Measurements from ENCODE around the gene FAM47B.

FAM47B gene

GRCh38 chrX:34942496-34942895 lies at the start of gene FAM47B:
FAM47B (plus strand) TSS chrX:34942796; CDS start chrX:34942832, 36 bp downstream.
- DNase-seq: no peak

GRCh38 chrX:34893741-34894140 lies 48.9 kb upstream of the FAM47B start:
- no peak for DNase-seq

GRCh38 chrX:34900691-34901090 lies 41.9 kb upstream of the FAM47B start:
- DNase-seq: no peak

GRCh38 chrX:34901761-34902160 lies 40.8 kb upstream of the FAM47B start:
- DNase-seq: no peak

DNA sequence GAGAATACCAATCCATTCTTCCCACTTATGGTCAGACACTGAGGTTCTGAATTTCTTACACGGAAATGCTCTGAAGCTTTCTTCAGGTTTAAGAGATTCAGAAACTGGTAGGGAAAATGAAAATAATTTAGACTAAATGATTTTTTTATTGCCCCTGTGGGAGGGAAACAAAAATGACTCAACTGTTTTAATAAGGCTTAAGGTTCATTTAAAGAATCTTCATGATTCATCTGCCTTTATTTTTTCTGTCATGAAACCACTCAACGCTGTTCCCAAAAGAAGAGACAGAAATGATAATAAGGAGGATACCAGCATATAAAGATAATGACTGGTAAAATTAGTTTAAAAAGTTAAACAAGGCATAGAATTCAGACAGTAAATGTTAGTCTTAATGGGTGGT lies 39.3 kb upstream of the FAM47B start:
- no peak for DNase-seq

DNA sequence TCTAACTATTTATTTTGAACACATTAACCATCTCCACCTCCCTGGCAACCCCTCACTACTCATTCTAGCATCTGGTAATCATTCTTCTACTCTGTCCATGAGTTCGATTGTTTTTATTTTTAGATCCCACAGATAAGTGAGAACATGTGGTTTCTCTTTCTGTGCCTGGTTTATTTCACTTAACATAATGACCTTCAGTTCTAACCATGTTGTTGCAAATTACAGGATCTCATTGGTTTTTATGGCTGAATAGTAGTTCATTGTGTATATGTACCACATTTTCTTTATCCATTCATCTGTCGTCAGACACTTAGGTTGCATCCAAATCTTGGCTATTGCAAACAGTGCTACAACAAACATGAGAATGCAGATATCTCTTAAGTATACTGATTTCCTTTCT lies 33.4 kb upstream of the FAM47B start:
- DNase-seq: no peak

DNA sequence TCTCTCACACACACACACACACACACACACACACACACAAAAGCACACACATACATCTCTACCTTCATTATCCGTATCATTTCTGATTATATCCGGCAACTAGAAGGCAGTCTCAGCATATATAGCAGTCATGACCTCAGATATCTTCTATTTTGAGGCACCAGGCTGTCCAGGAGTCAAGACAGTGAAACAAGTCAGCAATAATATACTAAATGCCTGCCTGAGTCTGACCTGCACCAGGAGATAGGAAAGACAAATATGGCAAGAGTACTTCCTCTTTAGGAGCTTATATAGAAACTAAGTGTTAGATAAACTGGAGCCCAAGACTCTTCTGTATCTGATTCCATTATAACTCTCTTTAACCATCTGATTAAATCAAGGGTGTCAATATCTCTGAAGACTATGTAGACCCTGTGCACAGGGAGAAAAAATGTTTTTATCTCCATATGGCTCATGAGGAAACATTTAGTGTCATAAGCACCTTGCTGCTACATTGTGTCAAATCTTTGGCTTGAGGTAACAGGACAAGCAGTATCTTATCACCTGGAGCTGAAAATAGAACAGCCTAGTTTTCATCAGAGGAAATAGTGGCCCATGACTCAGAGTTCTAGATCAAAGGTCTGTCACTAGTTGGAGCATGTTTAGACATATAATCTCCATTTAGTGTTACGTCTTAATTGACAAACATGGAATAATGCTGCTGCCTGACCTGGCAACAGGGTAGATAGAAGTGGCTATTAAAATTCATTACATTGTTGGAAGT lies 27.0 kb upstream of the FAM47B start:
- no peak for DNase-seq

DNA sequence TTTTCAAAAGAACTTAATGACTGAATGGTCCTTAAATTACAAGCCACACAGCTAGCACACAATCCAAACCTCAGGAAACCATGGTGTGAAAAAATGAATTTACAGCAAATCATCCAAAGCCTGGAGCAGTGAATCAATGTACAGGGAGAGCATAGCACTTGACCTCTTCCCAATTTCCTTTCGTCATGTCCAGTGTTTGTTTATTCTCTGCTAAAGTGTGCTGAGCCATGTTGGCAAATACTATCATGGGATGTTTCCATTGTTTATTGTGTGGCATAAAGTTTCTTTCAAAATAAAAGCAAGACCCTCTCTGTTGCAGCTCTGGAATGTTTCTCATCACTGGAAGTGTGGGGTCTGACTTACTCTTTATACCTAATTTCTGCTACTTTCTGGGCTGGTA lies 25.4 kb upstream of the FAM47B start:
- no peak for DNase-seq

DNA sequence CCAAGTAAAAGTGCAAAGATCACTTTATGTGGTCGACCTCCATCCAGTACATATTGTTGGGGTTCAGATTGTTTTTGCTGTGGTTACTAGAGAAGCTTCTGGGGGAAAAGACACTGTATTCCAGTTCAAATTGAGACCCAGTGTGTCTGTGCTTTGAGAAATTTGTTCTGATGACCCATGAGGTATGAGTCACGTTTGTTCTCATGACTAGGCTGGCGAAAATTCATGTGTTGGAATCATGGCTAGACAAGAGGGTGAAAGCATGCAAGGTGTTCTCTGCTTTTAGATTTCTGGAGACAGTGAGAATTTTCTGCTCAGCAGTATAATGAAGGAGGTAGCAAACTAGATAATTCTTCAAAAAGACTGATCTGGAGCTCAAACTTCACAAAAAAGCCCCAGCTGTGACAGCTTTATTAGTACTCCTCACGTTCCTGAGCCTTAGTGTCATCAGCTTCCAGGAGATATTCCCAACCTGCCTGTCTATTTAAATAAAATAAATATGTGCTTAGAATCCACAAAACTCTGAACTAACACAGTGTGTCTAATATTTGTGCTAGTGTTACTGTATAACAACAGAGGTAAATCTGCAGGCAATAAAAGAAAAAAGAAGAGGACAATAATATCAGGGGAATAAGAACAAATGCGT lies 24.4 kb upstream of the FAM47B start:
- no peak for DNase-seq

DNA sequence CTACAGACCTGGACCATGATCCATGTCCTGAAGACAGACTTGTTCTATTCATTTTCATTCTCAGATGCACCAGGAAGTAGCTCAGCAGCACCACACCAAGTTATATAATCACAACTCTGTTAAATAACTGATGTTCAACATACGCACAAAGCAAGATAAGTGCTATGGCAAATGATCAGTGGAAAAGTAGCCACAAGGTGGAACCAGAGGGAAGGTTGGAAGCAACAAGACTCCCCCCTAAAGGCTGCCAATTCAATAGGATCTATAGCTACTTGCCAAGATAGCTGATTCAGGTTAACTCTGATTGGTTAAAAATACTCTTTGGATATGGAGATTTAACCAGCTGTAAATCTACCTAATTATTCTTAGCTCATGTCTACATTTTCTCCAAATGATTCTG lies 23.7 kb upstream of the FAM47B start:
- DNase-seq: no peak

DNA sequence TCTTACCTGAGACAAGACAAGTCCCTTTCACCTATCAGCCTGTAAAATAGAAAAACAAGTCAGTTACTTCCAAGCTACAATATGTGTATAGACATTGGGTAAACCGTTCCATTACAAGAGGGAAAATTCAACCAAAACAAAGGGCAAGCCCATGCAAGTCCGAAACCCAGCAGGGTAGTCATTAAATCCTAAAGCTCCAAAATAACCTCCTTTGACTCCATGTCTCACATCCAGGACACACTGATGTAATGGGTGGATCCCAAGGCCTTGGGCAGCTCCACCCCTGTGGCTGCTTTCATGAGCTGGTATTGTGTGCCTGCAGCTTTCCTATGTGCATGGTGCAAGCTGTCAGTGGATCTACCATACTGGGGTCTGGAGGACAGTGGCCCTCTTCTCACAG lies 14.7 kb upstream of the FAM47B start:
- no peak for DNase-seq

DNA sequence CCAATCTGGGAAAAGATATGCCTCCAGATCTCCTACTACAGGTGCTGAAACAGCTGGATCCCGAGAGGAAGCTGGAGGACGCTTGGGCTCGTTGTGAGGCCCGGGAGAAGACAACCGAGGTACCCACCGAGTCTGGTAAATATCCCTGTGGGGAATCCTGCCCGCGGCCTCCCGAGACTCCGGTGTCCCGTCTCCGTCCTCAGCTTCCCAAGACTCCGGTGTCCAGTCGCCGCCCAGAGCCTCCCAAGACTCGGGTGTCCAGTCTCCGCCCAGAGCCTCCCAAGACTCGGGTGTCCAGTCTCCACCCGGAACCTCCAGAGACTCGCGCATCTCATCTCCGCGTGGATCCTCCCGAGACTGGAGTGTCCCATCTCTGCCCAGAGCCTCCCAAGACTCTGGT lies 639 bp downstream of the FAM47B start:
- no peak for DNase-seq

DNA sequence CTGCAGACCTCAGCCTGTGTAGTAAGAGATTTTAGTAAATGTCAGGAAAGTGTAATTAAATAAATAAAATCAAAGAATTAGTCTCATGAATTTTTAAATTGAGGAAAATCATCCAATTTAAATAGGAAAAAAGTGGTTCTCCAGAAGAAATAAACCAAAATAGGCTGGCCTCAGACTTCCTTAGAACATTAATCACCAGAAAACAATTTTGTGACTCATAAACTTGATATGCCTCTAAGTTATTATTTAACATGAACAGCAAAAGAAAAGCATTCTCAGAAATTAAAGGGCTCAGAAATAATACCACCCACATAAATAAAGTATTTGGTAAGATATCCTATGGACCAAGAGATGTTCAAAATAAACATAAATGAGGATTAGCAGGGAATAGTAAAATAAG lies 14.3 kb downstream of the FAM47B start:
- no peak for DNase-seq

GRCh38 chrX:34961662-34962061 lies 19.1 kb downstream of the FAM47B start:
- no peak for DNase-seq

GRCh38 chrX:34972206-34972605 lies 29.6 kb downstream of the FAM47B start:
- no peak for DNase-seq

DNA sequence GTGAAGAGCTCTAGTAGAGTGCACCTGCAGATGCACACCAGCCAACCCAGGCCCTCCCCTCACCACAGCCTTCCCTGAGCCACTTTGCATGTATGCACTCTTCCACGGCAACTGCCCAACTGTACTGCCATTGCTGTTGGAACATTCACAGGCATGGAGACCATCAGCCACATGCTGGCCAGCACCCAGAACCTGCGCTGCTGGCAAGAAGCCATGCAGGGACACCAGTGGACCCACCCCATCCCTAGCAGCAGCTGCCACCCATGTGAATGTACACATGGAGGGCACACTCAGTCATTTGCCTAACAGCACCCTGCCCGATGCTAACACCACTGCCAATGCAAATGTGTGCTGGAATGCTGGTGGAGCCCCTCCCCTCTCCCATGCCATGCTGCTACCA lies 35.6 kb downstream of the FAM47B start:
- no peak for DNase-seq

DNA sequence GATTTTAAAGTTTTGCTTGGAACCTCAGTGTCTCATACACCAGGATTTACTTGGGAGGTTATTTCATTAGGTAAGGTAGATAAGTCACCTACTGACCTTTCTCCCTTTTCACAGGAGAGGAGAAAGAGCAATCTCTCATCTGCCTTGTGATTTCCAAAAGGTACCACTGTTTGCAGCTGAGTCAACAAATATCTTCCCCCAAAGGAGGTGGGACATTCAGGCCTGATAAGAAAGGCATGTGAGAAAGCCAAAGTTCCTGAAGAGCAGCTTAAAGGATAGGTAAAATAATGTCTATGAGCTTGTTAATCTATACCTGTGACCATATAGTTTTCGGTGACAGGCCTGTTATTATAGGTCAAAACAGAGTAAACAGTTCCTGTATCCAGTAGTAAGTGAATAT lies 45.0 kb downstream of the FAM47B start:
- no peak for DNase-seq

Data from CD4-positive, alpha-beta T cell treated with Interferon gamma for 1 hour (primary cell).